ENCODE data around the gene AQP9. TPM values are rescaled to one million over a fixed set of nuclear protein-coding genes. Genes with fewer than 3 reads are reported as not detected.

The AQP9 gene
- total RNA-seq (1 to 10 TPM in 4 of 5 donors, not detected in 1; 1.2 to 3.2 (median 1.9) TPM), polyA plus RNA-seq (1 to 10 TPM in 1 of 3 donors, under 1 TPM in 2; 0.30 to 6.0 (median 0.61) TPM)
- long read RNA-seq, donor 1: 0 reads
- long read RNA-seq, donor 2: 0 reads
- long read RNA-seq, donor 3: 0 reads
- long read RNA-seq, donor 4: 0 reads
- long read RNA-seq, donor 5: 0 reads
- long read RNA-seq, donor 6: 0 reads
- long read RNA-seq, donor 7: 0 reads
- long read RNA-seq, donor 8: 0 reads
- long read RNA-seq, donor 9: 0 reads
- long read RNA-seq, donor 10: 0 reads

- Histone ChIP-seq H3K9me3 (no peaks in the 10 kb centered on the region), H3K27me3 (peaks cover 0 to 7% (median 0%) of the 10 kb centered on the region in 3 donors), H3K4me1 (peaks cover 0 to 5% (median 0%) of the 10 kb centered on the region in 4 donors), H3K36me3 (no peaks in the 10 kb centered on the region), H3K4me3 (peak within 1 kb of the TSS in 1 of 4 donors; percentile 20), H3K27ac (peak within 1 kb of the TSS in 2 of 5 donors; percentile 55 to 65)
- no peak for DNase-seq
- no peak for TF ChIP-seq POLR2A (IDR thresholded peaks at IDR 0.05)
- TF ChIP-seq POLR2AphosphoS5 (IDR thresholded peaks at IDR 0.05): no peak
- no peak for TF ChIP-seq EP300 (IDR thresholded peaks at IDR 0.05)
- TF ChIP-seq CTCF (IDR thresholded peaks at IDR 0.05): no peak
- WGBS, 5 donors: 65 to 74% (median 72%) methylated on average over 7 of the region's 7 CpGs
- intact Hi-C loops (cut with DNase I; ENCODE audit: low total_unique reads): no loop called here
Observed at GRCh38 chr15:58138106-58138505, at the start of gene AQP9. Gene AQP9 (plus strand): TSS chr15:58138381. CDS start chr15:58138566, 185 bp downstream.

GRCh38 chr15:58095415-58095814 lies 42.8 kb upstream of the AQP9 start:
- Histone ChIP-seq H3K27me3 (no peaks in the 10 kb centered on the region), H3K4me1 (no peaks in the 10 kb centered on the region), H3K9me3 (peaks cover 0 to 7% (median 0%) of the 10 kb centered on the region in 4 donors), H3K27ac (no peak overlapping the region), H3K4me3 (no peak overlapping the region), H3K36me3 (no peaks in the 10 kb centered on the region)
- 23 to 44% (median 42%) methylated on average over 2 of the region's 2 CpGs for WGBS, 5 donors
- intact Hi-C loops (cut with DNase I; ENCODE audit: low total_unique reads): no loop called here
- TF ChIP-seq POLR2A (IDR thresholded peaks at IDR 0.05) (no peak), POLR2AphosphoS5 (IDR thresholded peaks at IDR 0.05) (no peak), EP300 (IDR thresholded peaks at IDR 0.05) (no peak), CTCF (IDR thresholded peaks at IDR 0.05) (no peak)
- DNase-seq: peak in 1 of 2 donors; percentile 35

GRCh38 chr15:58096529-58097084 lies 41.6 kb upstream of the AQP9 start:
- H3K27ac ChIP-seq: no peak overlapping the region
- 82 to 89% (median 86%) methylated on average over 6 of the region's 6 CpGs for WGBS, 5 donors
- H3K27me3 ChIP-seq: no peaks in the 10 kb centered on the region
- no peaks in the 10 kb centered on the region for H3K36me3 ChIP-seq
- no peaks in the 10 kb centered on the region for H3K4me1 ChIP-seq
- H3K9me3 ChIP-seq: peaks cover 0 to 7% (median 0%) of the 10 kb centered on the region in 4 donors
- TF ChIP-seq EP300 (IDR thresholded peaks at IDR 0.05): no peak
- no peak for TF ChIP-seq POLR2A (IDR thresholded peaks at IDR 0.05)
- no peak for TF ChIP-seq POLR2AphosphoS5 (IDR thresholded peaks at IDR 0.05)
- no peak for TF ChIP-seq CTCF (IDR thresholded peaks at IDR 0.05)
- no peak for DNase-seq
- no peak overlapping the region for H3K4me3 ChIP-seq
- intact Hi-C loops (cut with DNase I; ENCODE audit: low total_unique reads): no loop called here

GRCh38 chr15:58103482-58103881 lies 34.7 kb upstream of the AQP9 start:
- no peaks in the 10 kb centered on the region for H3K9me3 ChIP-seq
- no peaks in the 10 kb centered on the region for H3K36me3 ChIP-seq
- TF ChIP-seq CTCF (IDR thresholded peaks at IDR 0.05) (no peak), EP300 (IDR thresholded peaks at IDR 0.05) (no peak), POLR2AphosphoS5 (IDR thresholded peaks at IDR 0.05) (no peak), POLR2A (IDR thresholded peaks at IDR 0.05) (no peak)
- no peak overlapping the region for H3K27ac ChIP-seq
- no peak overlapping the region for H3K4me3 ChIP-seq
- no peaks in the 10 kb centered on the region for H3K4me1 ChIP-seq
- intact Hi-C loops (cut with DNase I; ENCODE audit: low total_unique reads): no loop called here
- DNase-seq: no peak
- H3K27me3 ChIP-seq: no peaks in the 10 kb centered on the region

All from stomach (tissue), 19 donors.